Fibroblast of lung (primary cell): ENCODE data around the gene STK10.

Source experiments
- EZH2 ChIP-seq: IDR thresholded peaks from 2 replicates; pipeline ENCODE4 v1.5.1; 2012; ENCODE audit warnings: low read length, control low read depth, mild to moderate bottlenecking; ENCODE audit errors: missing control alignments
- TF ChIP-seq, protein P1 (sequence below), 2 donors: IDR thresholded peaks in 1 of 2; conservative IDR thresholded peaks in 1 of 2; 1 replicate in 1 of 2; 2 replicates in 1 of 2; pipeline ENCODE4 v1.5.1; 2011 to 2012; ENCODE audit warnings: low read length in 2 of 2, control low read depth in 1 of 2, inconsistent platforms in 1 of 2, low read depth in 1 of 2, mild to moderate bottlenecking in 1 of 2

DNA sequence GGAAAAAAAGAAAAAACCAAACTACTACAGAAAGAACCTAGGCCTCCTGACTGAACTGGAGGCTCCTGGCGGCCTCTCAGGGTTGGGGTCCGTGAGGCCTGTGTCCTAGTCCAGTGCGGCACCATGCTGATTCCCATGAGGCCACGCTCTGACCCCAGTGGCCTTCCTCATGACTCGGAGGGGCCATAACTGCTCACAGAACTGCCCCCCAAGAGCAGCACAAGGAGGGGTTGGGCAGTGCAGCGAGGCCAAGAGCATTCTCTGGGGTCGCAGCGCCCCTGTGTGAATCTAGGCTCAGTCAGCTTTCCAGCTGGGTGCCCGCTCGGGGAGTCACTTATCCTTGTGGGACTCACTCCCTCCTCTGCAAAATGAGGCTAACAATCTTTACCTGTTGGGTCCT lies 102.3 kb downstream of the STK10 start:
- TF ChIP-seq, protein P1, sequence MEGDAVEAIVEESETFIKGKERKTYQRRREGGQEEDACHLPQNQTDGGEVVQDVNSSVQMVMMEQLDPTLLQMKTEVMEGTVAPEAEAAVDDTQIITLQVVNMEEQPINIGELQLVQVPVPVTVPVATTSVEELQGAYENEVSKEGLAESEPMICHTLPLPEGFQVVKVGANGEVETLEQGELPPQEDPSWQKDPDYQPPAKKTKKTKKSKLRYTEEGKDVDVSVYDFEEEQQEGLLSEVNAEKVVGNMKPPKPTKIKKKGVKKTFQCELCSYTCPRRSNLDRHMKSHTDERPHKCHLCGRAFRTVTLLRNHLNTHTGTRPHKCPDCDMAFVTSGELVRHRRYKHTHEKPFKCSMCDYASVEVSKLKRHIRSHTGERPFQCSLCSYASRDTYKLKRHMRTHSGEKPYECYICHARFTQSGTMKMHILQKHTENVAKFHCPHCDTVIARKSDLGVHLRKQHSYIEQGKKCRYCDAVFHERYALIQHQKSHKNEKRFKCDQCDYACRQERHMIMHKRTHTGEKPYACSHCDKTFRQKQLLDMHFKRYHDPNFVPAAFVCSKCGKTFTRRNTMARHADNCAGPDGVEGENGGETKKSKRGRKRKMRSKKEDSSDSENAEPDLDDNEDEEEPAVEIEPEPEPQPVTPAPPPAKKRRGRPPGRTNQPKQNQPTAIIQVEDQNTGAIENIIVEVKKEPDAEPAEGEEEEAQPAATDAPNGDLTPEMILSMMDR (conservative IDR thresholded peaks at IDR 0.05 in 1 of 2, IDR thresholded peaks at IDR 0.05 in 1 of 2; ENCODE audit: low read depth in 1 of 2, low read length in 2 of 2): no peak
- no peak for TF ChIP-seq EZH2
